ENCODE data around the gene FOXK1. TPM values are rescaled to one million over a fixed set of nuclear protein-coding genes. Genes with fewer than 3 reads are reported as not detected.

FOXK1 gene
- total and polyA plus RNA-seq, 2 experiments from 2014 or later: 2.3 to 12.7 TPM

GRCh38 chr7:4747746-4748145 is 65.7 kb downstream of the FOXK1 start:
- no peak overlapping the region for H2AFZ ChIP-seq
- no peak overlapping the region for H3K4me3 ChIP-seq
- H3K27ac ChIP-seq (ENCODE audit: low read depth): no peak overlapping the region
- H3F3A ChIP-seq (replicated peaks; ENCODE audit: low read depth): peaks cover 6% of the 10 kb centered on the region; the same call in 1 of the 2 replicates
- ATAC-seq (no peak), DNase-seq (ENCODE audit: low spot score) (no peak)
- no peak overlapping the region for H3K4me2 ChIP-seq
- H3K9me2 ChIP-seq (ENCODE audit: insufficient read depth): no peaks in the 10 kb centered on the region
- peaks cover 13% of the 10 kb centered on the region for H4K20me1 ChIP-seq (replicated peaks; ENCODE audit: insufficient read depth)
- Mint-ChIP-seq H3K9me3 (no peaks in the 10 kb centered on the region), H3K27ac (no peak overlapping the region), H3K36me3 (ENCODE audit: low read depth) (peaks cover 16% of the 10 kb centered on the region; the same call in 2 of the 3 replicates), H3K4me1 (peaks cover 24% of the 10 kb centered on the region), H3K27me3 (ENCODE audit: insufficient read depth, low read depth, poor library complexity) (peaks cover 35% of the 10 kb centered on the region), H3K4me3 (no peak overlapping the region; the same call in 2 of the 3 replicates)
- TF ChIP-seq ETS1 (IDR thresholded peaks at IDR 0.05) (no peak), ZNF114 (CRISPR knock-in tag; IDR thresholded peaks at IDR 0.05) (no peak), CTCF (conservative IDR thresholded peaks at IDR 0.05; ENCODE audit: low read depth in 2 of 2) (no peak), CREB1 (CRISPR knock-in tag; IDR thresholded peaks at IDR 0.05; ENCODE audit: low read depth) (no peak)
- 0 out of 2 replicates have a peak, but pooled peaks cover 10% of the 10 kb centered on the region for H3K79me2 ChIP-seq (replicated peaks; ENCODE audit: insufficient read depth)
- H3K27me3 ChIP-seq (ENCODE audit: insufficient read depth): peaks cover 30% of the 10 kb centered on the region
- H3K4me1 ChIP-seq (ENCODE audit: insufficient read depth): peaks cover 15% of the 10 kb centered on the region
- H3K36me3 ChIP-seq (ENCODE audit: insufficient read depth): no peaks in the 10 kb centered on the region

- peaks cover 24% of the 10 kb centered on the region for H3K4me1 Mint-ChIP-seq
- H3K36me3 Mint-ChIP-seq (ENCODE audit: low read depth): peaks cover 12% of the 10 kb centered on the region; the same call in 2 of the 3 replicates
- Histone ChIP-seq H3K27ac (ENCODE audit: low read depth) (no peak overlapping the region), H3K79me2 (replicated peaks; ENCODE audit: insufficient read depth) (0 out of 2 replicates have a peak, but pooled peaks cover 12% of the 10 kb centered on the region), H3K4me2 (no peak overlapping the region), H3K9me2 (ENCODE audit: insufficient read depth) (no peaks in the 10 kb centered on the region), H3F3A (replicated peaks; ENCODE audit: low read depth) (peaks cover 6% of the 10 kb centered on the region; the same call in 1 of the 2 replicates), H3K4me1 (ENCODE audit: insufficient read depth) (peaks cover 15% of the 10 kb centered on the region), H4K20me1 (replicated peaks; ENCODE audit: insufficient read depth) (peaks cover 14% of the 10 kb centered on the region), H2AFZ (no peak overlapping the region), H3K36me3 (ENCODE audit: insufficient read depth) (no peaks in the 10 kb centered on the region), H3K27me3 (ENCODE audit: insufficient read depth) (peaks cover 25% of the 10 kb centered on the region), H3K4me3 (no peak overlapping the region)
- H3K27me3 Mint-ChIP-seq (ENCODE audit: insufficient read depth, low read depth, poor library complexity): peaks cover 30% of the 10 kb centered on the region
- H3K27ac Mint-ChIP-seq: no peak overlapping the region
- TF ChIP-seq REST (IDR thresholded peaks at IDR 0.05; ENCODE audit: unreplicated experiment) (no peak), ZNF114 (CRISPR knock-in tag; IDR thresholded peaks at IDR 0.05) (no peak), CREB1 (CRISPR knock-in tag; IDR thresholded peaks at IDR 0.05; ENCODE audit: low read depth) (no peak)
- no peak overlapping the region; the same call in 2 of the 3 replicates for H3K4me3 Mint-ChIP-seq
- no peaks in the 10 kb centered on the region for H3K9me3 Mint-ChIP-seq
- ATAC-seq: no peak
- no peak for DNase-seq (ENCODE audit: low spot score)
Observed at GRCh38 chr7:4748231-4748681, 66.2 kb downstream of the FOXK1 start.
